H1 (cell line): ENCODE data around the gene NBEA. TPM values are rescaled to one million over a fixed set of nuclear protein-coding genes. Genes with fewer than 3 reads are reported as not detected.

Source experiments
- ATF3 ChIP-seq: IDR thresholded peaks from 2 replicates; pipeline ENCODE4 v1.6.1; 2011; ENCODE audit warnings: low read depth, mild to moderate bottlenecking, low read length; ENCODE audit not compliant: insufficient read depth
- CBX8 ChIP-seq: fragments of 300-800, 300-1000 bp; sonication (generic); IDR thresholded peaks from 2 replicates; pipeline ENCODE4 v1.7.1; 2016; ENCODE audit warnings: low read depth, low read length, borderline replicate concordance
- CHD2 ChIP-seq: IDR thresholded peaks from 2 replicates; pipeline ENCODE4 v1.6.1; 2012; ENCODE audit warnings: low read length, improper control_type of control experiment
- E2F6 ChIP-seq: IDR thresholded peaks from 2 replicates; pipeline ENCODE4 v1.6.1; 2012; ENCODE audit warnings: inconsistent platforms
- EP300 ChIP-seq, 2 experiments: IDR thresholded peaks; 1 replicate in 1 of 2; 2 replicates in 1 of 2; pipeline ENCODE4 v1.6.1; 2011 to 2012; ENCODE audit warnings: low read depth in 2 of 2, low read length in 2 of 2, mild to moderate bottlenecking in 2 of 2, borderline replicate concordance in 1 of 2, inconsistent platforms in 1 of 2, moderate library complexity in 1 of 2
- FOSL1 ChIP-seq: IDR thresholded peaks from 2 replicates; pipeline ENCODE4 v1.6.1; 2011; ENCODE audit warnings: mild to moderate bottlenecking, low read depth, low read length, moderate library complexity; ENCODE audit not compliant: insufficient read depth
- JUND ChIP-seq: IDR thresholded peaks from 2 replicates; pipeline ENCODE4 v1.6.1; 2011; ENCODE audit warnings: mild to moderate bottlenecking, improper control_type of control experiment, low read length
- KDM1A ChIP-seq: fragments of 200-600, 300-600 bp; sonication (generic); IDR thresholded peaks from 2 replicates; pipeline ENCODE4 v1.7.1; 2016; ENCODE audit warnings: mild to moderate bottlenecking, low read length, borderline replicate concordance
- NANOG ChIP-seq: IDR thresholded peaks from 2 replicates; pipeline ENCODE4 v1.6.1; 2011; ENCODE audit warnings: low read length, low read depth, mild to moderate bottlenecking, inconsistent platforms; ENCODE audit not compliant: insufficient read depth, poor library complexity, severe bottlenecking
- POLR2AphosphoS5 ChIP-seq: IDR thresholded peaks from 2 replicates; pipeline ENCODE4 v1.6.1; 2011; ENCODE audit warnings: low read depth, low read length
- POU5F1 ChIP-seq: IDR thresholded peaks from 2 replicates; pipeline ENCODE4 v1.6.1; 2011; ENCODE audit warnings: low read depth, mild to moderate bottlenecking, low read length, moderate library complexity
- RXRA ChIP-seq: IDR thresholded peaks from 2 replicates; pipeline ENCODE4 v1.6.1; 2011; ENCODE audit warnings: low read depth, mild to moderate bottlenecking, low read length, moderate library complexity; ENCODE audit not compliant: insufficient read depth
- SIN3A ChIP-seq, 2 experiments: IDR thresholded peaks in 1 of 2; conservative IDR thresholded peaks in 1 of 2; 2 replicates each; pipeline ENCODE4 v1.6.1; 2011 to 2012; ENCODE audit warnings: low read length in 2 of 2, improper control_type of control experiment in 1 of 2, low read depth in 1 of 2, mild to moderate bottlenecking in 1 of 2
- SP2 ChIP-seq: IDR thresholded peaks from 2 replicates; pipeline ENCODE4 v1.6.1; 2012; ENCODE audit warnings: mild to moderate bottlenecking, low read length, inconsistent platforms
- SRF ChIP-seq: IDR thresholded peaks from 2 replicates; pipeline ENCODE4 v1.6.1; 2011; ENCODE audit warnings: mild to moderate bottlenecking, low read depth, low read length, moderate library complexity
- TBP ChIP-seq: IDR thresholded peaks from 2 replicates; pipeline ENCODE4 v1.6.1; 2011; ENCODE audit warnings: low read depth, low read length, improper control_type of control experiment
- YY1 ChIP-seq: IDR thresholded peaks from 2 replicates; pipeline ENCODE4 v1.6.1; 2011; ENCODE audit warnings: low read depth, mild to moderate bottlenecking, low read length
- ZNF274 ChIP-seq: IDR thresholded peaks from 2 replicates; pipeline ENCODE4 v1.7.0; 2012; ENCODE audit warnings: low read length, borderline replicate concordance; ENCODE audit errors: extremely low read depth
- polyA plus RNA-seq, 7 experiments: library from polyadenylated mRNA; depleted of rRNA in 3 of 7; stranded (reverse) in 5 of 7; unstranded in 2 of 7; fragments of >200 nt in 5 of 7; fragments of 200-250 nt in 2 of 7; gene quantifications; 1 replicate in 5 of 7; 2 replicates in 1 of 7; 4 replicates in 1 of 7; pipeline versions ENCODE4 v1.2.1 to v1.2.3, GENCODE V29; 2011 to 2013; ENCODE audit warnings: missing spikeins in 2 of 7, mixed read lengths in 2 of 7
- total RNA-seq: library from RNA; stranded (reverse); fragmentation: NEBNext Ultra II Directional; extraction: Animal tissue kit (Norgen Biotek cat#: 25700); gene quantifications from 2 replicates; pipeline ENCODE4 v1.2.1, GENCODE V29; 2021
- TF ChIP-seq, protein P1 (sequence below): IDR thresholded peaks from 2 replicates; pipeline ENCODE4 v1.6.1; 2011; ENCODE audit warnings: low read length, improper control_type of control experiment

Gene NBEA
- total and polyA plus RNA-seq, 2 of the 8 experiments (the other 6 are each of a cell fraction or from before 2014, with no cell fraction given), result 14.2 to 21.5 TPM

DNA sequence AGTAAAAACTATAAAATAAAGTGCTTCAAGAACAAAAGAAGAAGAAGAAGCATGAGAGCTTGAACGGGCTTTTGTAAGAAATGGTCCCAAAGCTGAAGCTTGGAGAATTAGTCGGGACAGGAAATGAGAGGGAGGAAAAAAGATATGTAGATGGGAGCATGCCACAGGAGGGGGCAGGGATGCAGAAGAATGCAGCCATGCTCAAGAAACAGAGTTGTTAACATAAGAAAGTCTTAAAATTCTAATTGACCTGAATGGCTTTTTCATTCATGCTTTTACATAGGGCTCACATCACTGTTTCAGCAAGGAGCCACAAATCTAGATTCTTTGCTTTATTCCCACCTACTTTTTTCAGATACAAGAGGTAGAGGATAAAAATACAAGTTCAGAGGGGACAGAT lies 27.7 kb upstream of the NBEA start (continued):
- TF ChIP-seq SRF (no peak), KDM1A (no peak), FOSL1 (no peak), TBP (no peak), SP2 (no peak), POLR2AphosphoS5 (no peak), CBX8 (no peak), ATF3 (no peak), YY1 (peak; percentile 51; the same call in 1 of the 2 replicates), ZNF274 (no peak), NANOG (peak; percentile 24), JUND (no peak), POU5F1 (no peak), E2F6 (no peak), RXRA (no peak), SIN3A (conservative IDR thresholded peaks at IDR 0.05 in 1 of 2, IDR thresholded peaks at IDR 0.05 in 1 of 2; ENCODE audit: low read depth in 1 of 2, low read length in 2 of 2) (no peak), CHD2 (no peak), EP300 (IDR thresholded peaks at IDR 0.05; ENCODE audit: borderline replicate concordance in 1 of 2, low read depth in 2 of 2, low read length in 2 of 2) (peak in 1 of 2 experiments; percentile 60; a peak in 1 of 3 replicates)
- TF ChIP-seq, protein P1, sequence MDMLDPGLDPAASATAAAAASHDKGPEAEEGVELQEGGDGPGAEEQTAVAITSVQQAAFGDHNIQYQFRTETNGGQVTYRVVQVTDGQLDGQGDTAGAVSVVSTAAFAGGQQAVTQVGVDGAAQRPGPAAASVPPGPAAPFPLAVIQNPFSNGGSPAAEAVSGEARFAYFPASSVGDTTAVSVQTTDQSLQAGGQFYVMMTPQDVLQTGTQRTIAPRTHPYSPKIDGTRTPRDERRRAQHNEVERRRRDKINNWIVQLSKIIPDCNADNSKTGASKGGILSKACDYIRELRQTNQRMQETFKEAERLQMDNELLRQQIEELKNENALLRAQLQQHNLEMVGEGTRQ, result no peak
